GM11168 (cell line): Measurements from ENCODE around the gene LIPG.
"Not testable (repeated sequence)": the region's sequence is repeated elsewhere in the genome, so short reads cannot be mapped to it uniquely, and the experiment has no call there.

Experiments used
- in situ Hi-C: fragments of 300-500 bp; cut with MboI; formaldehyde crosslinking; loops from one replicate; pipeline ENCODE4 v1.12.0; 2022; ENCODE audit warnings: low sequenced_read_pairs; ENCODE audit not compliant: unreplicated experiment

LIPG gene

GRCh38 chr18:49561289-49562193 is at the start of gene LIPG:
Gene LIPG, plus strand, starts transcription at chr18:49562057. Its CDS starts 252 bp downstream, at chr18:49562309.
- in situ Hi-C loops, result no loop called here

GRCh38 chr18:49512876-49513275 is 49.0 kb upstream of the LIPG start:
- in situ Hi-C loops, result not testable (repeated sequence)

GRCh38 chr18:49514577-49514976 is 47.3 kb upstream of the LIPG start:
- in situ Hi-C loops, result no loop called here

- in situ Hi-C loops, result not testable (repeated sequence)
Measured at GRCh38 chr18:49515003-49515402, 46.9 kb upstream of the LIPG start.

GRCh38 chr18:49515516-49515915 is 46.3 kb upstream of the LIPG start:
- in situ Hi-C loops, result no loop called here

GRCh38 chr18:49517483-49517882 is 44.4 kb upstream of the LIPG start:
- in situ Hi-C loops, result no loop called here

- in situ Hi-C loops, result no loop called here
Measured at GRCh38 chr18:49519101-49519971, 42.5 kb upstream of the LIPG start.

- in situ Hi-C loops, result loop anchor here (10.0 kb wide), 1 partner anchor 344 kb away; no protein-coding TSS in a partner anchor
Measured at GRCh38 chr18:49520661-49521145, 41.2 kb upstream of the LIPG start.

GRCh38 chr18:49521216-49521835 is 40.5 kb upstream of the LIPG start:
- in situ Hi-C loops, result loop anchor here (10.0 kb wide), 1 partner anchor 343 kb away; no protein-coding TSS in a partner anchor

- in situ Hi-C loops, result loop anchor here (10.0 kb wide), 1 partner anchor 341 kb away; no protein-coding TSS in a partner anchor
Measured at GRCh38 chr18:49523580-49524093, 38.2 kb upstream of the LIPG start.

- in situ Hi-C loops, result loop anchor here (10.0 kb wide), 1 partner anchor 340 kb away; no protein-coding TSS in a partner anchor
Measured at GRCh38 chr18:49524349-49524748, 37.5 kb upstream of the LIPG start.

GRCh38 chr18:49524951-49525350 is 36.9 kb upstream of the LIPG start:
- in situ Hi-C loops, result loop anchor here (10.0 kb wide), 1 partner anchor 340 kb away; no protein-coding TSS in a partner anchor

- in situ Hi-C loops, result loop anchor here (10.0 kb wide), 1 partner anchor 339 kb away; no protein-coding TSS in a partner anchor
Measured at GRCh38 chr18:49525981-49526380, 35.9 kb upstream of the LIPG start.

- in situ Hi-C loops, result loop anchor here (10.0 kb wide), 1 partner anchor 337 kb away; no protein-coding TSS in a partner anchor
Measured at GRCh38 chr18:49527631-49528327, 34.1 kb upstream of the LIPG start.

- in situ Hi-C loops, result loop anchor here (10.0 kb wide), 1 partner anchor 335 kb away; no protein-coding TSS in a partner anchor
Measured at GRCh38 chr18:49529596-49529995, 32.3 kb upstream of the LIPG start.

- in situ Hi-C loops, result no loop called here
Measured at GRCh38 chr18:49531678-49532153, 30.1 kb upstream of the LIPG start.

GRCh38 chr18:49534846-49535601 is 26.8 kb upstream of the LIPG start:
- in situ Hi-C loops, result no loop called here

- in situ Hi-C loops, result no loop called here
Measured at GRCh38 chr18:49537232-49537896, 24.5 kb upstream of the LIPG start.
